ENCODE data around the gene GATA3. TPM values are rescaled to one million over a fixed set of nuclear protein-coding genes. Genes with fewer than 3 reads are reported as not detected.

Gene GATA3
- total and polyA plus RNA-seq, 2 experiments from 2014 or later = 0.23 TPM; not detected in 1

GRCh38 chr10:8104005-8104404, 49.5 kb downstream of the GATA3 start:
- Histone ChIP-seq H3K4me1 (ENCODE audit: insufficient read depth) (peaks cover 7% of the 10 kb centered on the region), H2AFZ (no peak overlapping the region), H3K79me2 (replicated peaks; ENCODE audit: insufficient read depth) (no peaks in the 10 kb centered on the region), H3K4me2 (no peak overlapping the region), H3K27me3 (ENCODE audit: insufficient read depth) (no peaks in the 10 kb centered on the region), H3F3A (replicated peaks; ENCODE audit: low read depth) (no peaks in the 10 kb centered on the region), H3K27ac (ENCODE audit: low read depth) (no peak overlapping the region), H3K9me2 (ENCODE audit: insufficient read depth) (no peaks in the 10 kb centered on the region), H3K36me3 (ENCODE audit: insufficient read depth) (no peaks in the 10 kb centered on the region), H4K20me1 (replicated peaks; ENCODE audit: insufficient read depth) (no peaks in the 10 kb centered on the region), H3K4me3 (no peak overlapping the region)
- Mint-ChIP-seq H3K9me3 (no peaks in the 10 kb centered on the region), H3K27ac (no peak overlapping the region), H3K27me3 (ENCODE audit: insufficient read depth, low read depth, poor library complexity) (peaks cover 2% of the 10 kb centered on the region), H3K4me3 (no peak overlapping the region), H3K36me3 (ENCODE audit: low read depth) (no peaks in the 10 kb centered on the region), H3K4me1 (peaks cover 4% of the 10 kb centered on the region; the same call in 1 of the 3 replicates)
- TF ChIP-seq STAT1 (IDR thresholded peaks at IDR 0.05; ENCODE audit: unreplicated experiment) (no peak), ZNF331 (CRISPR knock-in tag; IDR thresholded peaks at IDR 0.05; ENCODE audit: low read depth) (no peak), ZNF114 (CRISPR knock-in tag; IDR thresholded peaks at IDR 0.05) (no peak)
- no peak for ATAC-seq
- no peak for DNase-seq (ENCODE audit: low spot score)

- H3K79me2 ChIP-seq (replicated peaks; ENCODE audit: insufficient read depth) = no peaks in the 10 kb centered on the region
- no peak for TF ChIP-seq ZNF114 (CRISPR knock-in tag; IDR thresholded peaks at IDR 0.05)
- TF ChIP-seq EZH2phosphoT487 (IDR thresholded peaks at IDR 0.05; ENCODE audit: unreplicated experiment) = no peak
- no peak for TF ChIP-seq NANOG (IDR thresholded peaks at IDR 0.05; ENCODE audit: borderline replicate concordance)
- no peak for TF ChIP-seq CTCF (conservative IDR thresholded peaks at IDR 0.05; ENCODE audit: low read depth in 2 of 2)
- H3K9me2 ChIP-seq (ENCODE audit: insufficient read depth) = no peaks in the 10 kb centered on the region
- no peak overlapping the region for H3K27ac Mint-ChIP-seq
- H3K36me3 Mint-ChIP-seq (ENCODE audit: low read depth) = no peaks in the 10 kb centered on the region
- H3K4me3 ChIP-seq = no peak overlapping the region
- peaks cover 2% of the 10 kb centered on the region for H3K27me3 Mint-ChIP-seq (ENCODE audit: insufficient read depth, low read depth, poor library complexity)
- H3K36me3 ChIP-seq (ENCODE audit: insufficient read depth) = no peaks in the 10 kb centered on the region
- no peak overlapping the region for H2AFZ ChIP-seq
- H3K4me1 Mint-ChIP-seq = peaks cover 4% of the 10 kb centered on the region; the same call in 1 of the 3 replicates
- no peaks in the 10 kb centered on the region for H3K9me3 Mint-ChIP-seq
- no peaks in the 10 kb centered on the region for H3F3A ChIP-seq (replicated peaks; ENCODE audit: low read depth)
- H3K4me2 ChIP-seq = no peak overlapping the region
- ATAC-seq (no peak), DNase-seq (ENCODE audit: low spot score) (no peak)
- H3K27ac ChIP-seq (ENCODE audit: low read depth) = no peak overlapping the region
- no peaks in the 10 kb centered on the region for H4K20me1 ChIP-seq (replicated peaks; ENCODE audit: insufficient read depth)
- H3K4me1 ChIP-seq (ENCODE audit: insufficient read depth) = peaks cover 7% of the 10 kb centered on the region
- H3K27me3 ChIP-seq (ENCODE audit: insufficient read depth) = no peaks in the 10 kb centered on the region
- no peak overlapping the region for H3K4me3 Mint-ChIP-seq
Measured at GRCh38 chr10:8104721-8105120, 50.2 kb downstream of the GATA3 start.

GRCh38 chr10:8105932-8106331, 51.4 kb downstream of the GATA3 start:
- no peaks in the 10 kb centered on the region for H3K9me3 Mint-ChIP-seq
- no peaks in the 10 kb centered on the region for H3K36me3 ChIP-seq (ENCODE audit: insufficient read depth)
- H3K4me1 Mint-ChIP-seq = peaks cover 4% of the 10 kb centered on the region; the same call in 1 of the 3 replicates
- no peaks in the 10 kb centered on the region for H3K36me3 Mint-ChIP-seq (ENCODE audit: low read depth)
- ATAC-seq = no peak
- H3K9me2 ChIP-seq (ENCODE audit: insufficient read depth) = no peaks in the 10 kb centered on the region
- H3K4me3 ChIP-seq = no peak overlapping the region
- DNase-seq (ENCODE audit: low spot score) = no peak
- peaks cover 7% of the 10 kb centered on the region for H3K4me1 ChIP-seq (ENCODE audit: insufficient read depth)
- H3K4me2 ChIP-seq = no peak overlapping the region
- H2AFZ ChIP-seq = no peak overlapping the region
- no peaks in the 10 kb centered on the region for H4K20me1 ChIP-seq (replicated peaks; ENCODE audit: insufficient read depth)
- no peaks in the 10 kb centered on the region for H3K27me3 ChIP-seq (ENCODE audit: insufficient read depth)
- H3K27ac ChIP-seq (ENCODE audit: low read depth) = no peak overlapping the region
- no peaks in the 10 kb centered on the region for H3K79me2 ChIP-seq (replicated peaks; ENCODE audit: insufficient read depth)
- H3K27ac Mint-ChIP-seq = no peak overlapping the region
- H3K4me3 Mint-ChIP-seq = no peak overlapping the region
- peaks cover 1% of the 10 kb centered on the region for H3K27me3 Mint-ChIP-seq (ENCODE audit: insufficient read depth, low read depth, poor library complexity)
- no peaks in the 10 kb centered on the region for H3F3A ChIP-seq (replicated peaks; ENCODE audit: low read depth)
- TF ChIP-seq EZH2 (IDR thresholded peaks at IDR 0.05; ENCODE audit: low read depth, unreplicated experiment) = no peak
- TF ChIP-seq STAT1 (IDR thresholded peaks at IDR 0.05; ENCODE audit: unreplicated experiment) = no peak
- no peak for TF ChIP-seq CREB1 (CRISPR knock-in tag; IDR thresholded peaks at IDR 0.05; ENCODE audit: low read depth)
- TF ChIP-seq CTCF (conservative IDR thresholded peaks at IDR 0.05; ENCODE audit: low read depth in 2 of 2) = no peak
- no peak for TF ChIP-seq JUNB (IDR thresholded peaks at IDR 0.05; ENCODE audit: unreplicated experiment)
- TF ChIP-seq ZNF114 (CRISPR knock-in tag; IDR thresholded peaks at IDR 0.05) = no peak
- TF ChIP-seq POLR2AphosphoS5 (IDR thresholded peaks at IDR 0.05; ENCODE audit: low read depth) = no peak
- TF ChIP-seq REST (IDR thresholded peaks at IDR 0.05; ENCODE audit: unreplicated experiment) = no peak

Data from GM23338 (cell line).